Stimulated activated CD8-positive, alpha-beta memory T cell treated with anti-CD3 and anti-CD28 coated beads, Interleukin-12 subunit alpha, Interleukin-12 subunit beta, amount 100 ng/mL, for 4 hours (primary cell): ENCODE measurements around the gene USP3.

Experiments
- DNase-seq: peaks from one replicate; pipeline ENCODE4 v3.0.0-alpha.2; 2020; ENCODE audit warnings: low read depth

USP3 gene

DNA sequence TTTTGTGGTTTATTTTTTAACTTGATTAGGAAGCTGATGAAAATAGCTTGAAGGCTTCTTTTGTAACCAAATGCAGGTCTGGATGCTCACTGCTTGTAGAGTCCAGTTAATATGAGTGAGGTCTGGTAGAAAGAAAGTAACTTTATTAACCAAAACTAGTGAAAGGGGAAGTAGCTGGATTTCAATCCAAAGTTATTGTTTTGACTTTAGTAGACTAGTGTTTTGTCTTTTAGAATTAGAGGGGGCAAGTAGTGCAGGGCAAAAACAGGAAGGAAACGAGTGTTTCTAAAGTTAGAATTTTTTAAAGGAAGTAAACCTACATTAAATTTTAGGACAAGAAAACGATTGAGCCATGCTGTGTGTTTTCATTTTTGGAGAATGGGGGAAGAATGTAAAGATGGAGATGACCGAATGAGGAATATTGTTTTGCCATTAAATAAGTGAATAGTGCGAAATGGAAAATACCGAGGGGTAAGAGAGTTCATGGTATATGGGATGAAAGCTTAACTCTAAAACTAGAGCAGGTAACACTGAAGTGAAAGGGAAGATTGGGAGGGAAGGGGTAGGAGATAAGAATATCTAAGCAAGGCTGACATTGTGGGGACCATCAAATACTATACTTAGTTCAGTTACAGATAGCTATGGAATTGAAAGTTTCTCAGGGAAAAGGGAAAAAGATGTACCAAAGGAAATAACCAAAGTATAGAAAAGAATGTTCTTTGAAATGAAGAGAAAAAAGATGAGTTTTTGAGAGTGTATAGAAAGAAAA lies 40.0 kb downstream of the USP3 start:
- DNase-seq: no peak

DNA sequence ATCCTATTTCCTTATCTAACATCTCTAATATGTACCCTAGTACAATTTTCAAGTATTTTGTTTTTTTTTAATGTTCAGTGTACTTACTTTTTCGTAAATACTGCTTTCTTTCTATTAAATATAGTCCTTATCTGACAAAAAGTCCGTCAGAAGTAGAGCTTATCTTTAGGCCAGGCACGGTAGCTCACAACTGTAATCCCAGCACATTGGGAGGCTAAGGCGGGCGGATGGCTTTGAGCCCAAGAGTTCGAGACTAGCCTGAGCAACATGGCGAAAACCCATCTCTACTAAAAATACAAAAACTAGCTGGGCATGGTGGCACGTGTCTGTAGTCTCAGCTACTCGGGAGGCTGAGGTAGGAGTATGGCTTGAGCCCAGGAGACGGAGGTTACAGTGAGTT lies 41.1 kb downstream of the USP3 start:
- DNase-seq: no peak

DNA sequence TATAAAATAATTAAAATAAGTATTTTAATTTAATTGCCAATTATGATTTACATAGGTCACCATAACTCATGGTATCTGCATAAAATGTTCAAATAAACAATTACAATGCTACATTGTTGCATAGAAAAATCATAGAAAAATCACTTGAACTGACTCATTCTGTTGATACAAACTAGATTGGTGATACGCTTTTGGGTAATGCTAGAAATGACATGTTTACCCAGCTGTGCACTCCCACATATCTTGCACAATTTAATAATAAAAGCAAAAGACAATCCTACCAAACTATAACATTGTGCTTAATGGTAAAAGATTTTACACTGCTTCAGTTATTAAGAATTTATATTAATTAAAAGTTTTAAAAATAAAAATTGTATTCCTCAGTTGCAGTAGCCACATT lies 47.0 kb downstream of the USP3 start:
- no peak for DNase-seq

DNA sequence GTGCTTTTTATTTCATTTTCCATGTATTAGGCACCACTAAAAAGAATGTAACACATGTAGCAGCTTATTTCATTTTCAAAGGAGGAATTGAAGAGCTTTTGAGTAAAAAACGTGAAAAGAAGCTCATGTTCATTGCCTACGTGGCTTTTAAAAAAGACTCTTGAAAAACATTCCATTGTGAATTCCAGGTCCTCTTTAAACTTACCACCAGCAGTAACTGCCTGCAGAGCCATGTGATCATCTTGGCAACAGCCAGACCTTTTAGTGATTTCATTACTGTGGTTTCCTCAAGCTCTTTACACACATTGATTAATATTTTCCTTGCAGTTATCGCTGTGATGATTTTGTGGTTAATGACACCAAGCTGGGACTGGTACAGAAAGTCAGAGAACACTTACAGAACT lies 49.0 kb downstream of the USP3 start:
- DNase-seq: no peak

DNA sequence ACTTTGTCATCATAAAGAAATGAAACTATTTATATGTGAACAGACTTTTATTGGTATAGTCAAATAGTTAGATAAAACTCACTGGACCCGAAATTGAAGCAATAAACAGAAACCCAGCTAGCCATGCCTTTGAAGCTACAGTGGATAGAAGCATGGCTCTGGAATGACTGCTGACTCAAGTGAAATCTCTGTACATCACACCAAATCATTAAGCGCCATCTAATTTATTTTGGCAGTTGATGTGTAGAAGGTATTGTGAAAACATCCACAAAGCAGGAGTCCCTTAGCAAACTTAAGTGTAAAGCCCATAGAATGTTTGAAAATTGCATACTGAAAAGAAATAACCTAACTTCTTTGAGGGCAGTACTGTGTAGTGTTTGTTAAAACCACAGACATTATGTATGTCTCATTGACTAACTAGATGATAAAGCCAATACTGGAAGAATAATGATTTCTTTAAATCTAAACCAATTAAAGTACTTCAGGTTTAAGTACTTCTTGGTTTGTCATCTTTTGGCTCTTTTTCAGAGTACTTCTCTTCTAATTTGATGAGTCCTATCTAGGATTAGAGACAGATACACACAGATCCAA lies 50.0 kb downstream of the USP3 start:
- DNase-seq: no peak

DNA sequence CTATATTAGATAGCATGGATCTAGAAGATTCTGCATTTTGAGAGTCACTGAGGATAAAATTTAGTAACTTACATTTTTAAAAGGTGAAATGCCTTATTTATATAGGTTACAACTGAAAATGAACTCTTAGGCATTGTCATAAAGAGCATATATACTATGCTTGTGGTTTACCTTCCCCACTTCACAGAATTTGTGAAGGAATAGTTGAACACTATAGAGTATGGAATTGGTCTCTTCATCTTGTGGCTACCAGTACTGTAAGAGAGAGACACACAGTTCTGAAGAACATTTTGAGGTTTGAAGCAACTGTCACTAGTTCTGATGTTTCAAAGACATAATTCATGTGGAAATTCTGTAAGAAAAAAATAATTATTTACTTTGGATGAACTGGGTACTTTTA lies 51.1 kb downstream of the USP3 start:
- no peak for DNase-seq

DNA sequence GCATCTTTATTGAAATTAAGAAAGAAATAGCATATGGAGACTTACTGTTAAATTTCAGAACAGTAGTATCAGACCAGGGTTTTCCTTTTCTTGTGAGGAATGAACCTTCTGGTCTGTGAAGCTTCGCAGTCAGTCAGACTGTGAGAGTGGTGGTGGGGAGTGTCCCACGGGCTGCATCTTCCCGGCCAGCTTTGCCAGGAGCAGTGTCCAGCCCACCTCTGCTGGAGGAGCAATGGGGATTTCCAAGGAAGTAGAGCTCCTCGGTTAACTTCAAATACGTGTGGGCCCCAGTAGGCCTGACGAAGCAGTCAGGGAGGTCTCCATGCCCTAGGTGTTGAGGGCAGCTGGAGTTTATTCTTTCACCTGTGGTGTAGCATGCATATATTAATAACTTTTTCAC lies 51.9 kb downstream of the USP3 start:
- no peak for DNase-seq

DNA sequence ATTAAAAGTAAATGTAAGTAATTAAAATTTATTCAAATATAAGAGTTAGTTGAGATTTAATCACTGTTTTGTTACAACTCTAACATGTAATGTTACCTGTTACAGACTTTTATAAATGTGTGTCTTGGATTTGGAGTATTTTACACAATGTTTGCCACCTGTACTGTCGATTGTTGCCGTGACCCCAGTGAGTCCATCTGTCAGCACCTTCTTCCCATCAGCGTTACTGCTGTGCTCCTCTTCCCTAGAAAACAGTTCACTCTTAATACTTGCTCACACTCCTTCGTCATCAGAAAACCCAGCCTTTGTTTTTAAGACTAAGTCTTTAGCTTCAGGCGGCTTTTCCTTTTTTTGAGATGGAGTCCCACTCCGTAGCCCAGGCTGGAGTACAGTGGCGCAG lies 52.3 kb downstream of the USP3 start:
- DNase-seq: no peak

DNA sequence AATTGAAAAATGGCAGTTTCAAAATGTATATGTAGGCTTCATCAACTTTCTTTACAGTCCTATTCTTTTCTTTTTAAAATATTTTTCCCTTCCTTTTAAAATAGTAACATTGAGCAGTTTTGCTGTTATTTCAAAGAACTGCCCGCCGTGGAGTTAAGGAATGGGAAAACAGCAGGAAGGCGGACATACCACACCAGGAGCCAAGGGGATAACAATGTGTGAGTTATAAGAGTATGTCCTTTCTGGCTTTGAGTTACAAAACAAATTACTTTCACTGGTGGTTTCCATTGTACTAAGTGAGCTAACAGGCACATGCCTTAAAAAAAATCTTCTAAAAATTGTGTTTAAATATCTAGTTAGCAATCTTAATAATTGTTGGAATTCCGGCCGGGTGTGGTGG lies 55.4 kb downstream of the USP3 start:
- no peak for DNase-seq

DNA sequence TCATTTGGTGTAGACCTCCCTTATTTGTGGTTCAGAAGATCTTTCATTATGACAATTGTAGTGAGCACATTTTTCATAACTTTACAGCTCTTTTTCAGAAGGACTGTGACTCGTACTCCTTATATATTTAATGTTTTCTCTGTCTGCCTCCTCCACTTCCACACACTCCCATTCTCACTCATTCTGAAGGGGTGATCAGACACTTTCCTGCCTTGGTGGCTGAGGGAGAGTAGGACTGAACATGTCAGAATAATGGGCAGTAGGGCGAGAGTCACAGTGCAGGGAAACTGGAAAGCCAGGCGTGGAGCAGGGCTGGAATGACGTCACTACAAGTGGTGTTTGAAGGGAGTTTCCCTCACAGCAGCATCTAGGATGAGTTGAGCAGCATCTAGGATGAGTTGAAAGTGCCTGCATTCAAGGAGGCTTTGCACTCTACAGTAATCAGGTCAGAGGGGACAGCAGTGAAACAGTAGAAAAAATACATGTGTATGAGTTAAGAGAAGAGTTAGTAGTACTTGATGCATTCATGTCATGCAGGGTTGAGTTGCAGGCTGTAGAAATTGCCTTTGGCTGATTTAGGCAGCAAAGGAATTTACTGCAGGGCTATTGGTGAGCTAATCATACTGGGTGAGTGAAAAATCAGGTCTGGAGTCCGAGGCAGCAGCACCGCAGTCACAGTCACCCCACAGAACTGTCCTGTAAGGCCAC lies 56.5 kb downstream of the USP3 start:
- DNase-seq: no peak

DNA sequence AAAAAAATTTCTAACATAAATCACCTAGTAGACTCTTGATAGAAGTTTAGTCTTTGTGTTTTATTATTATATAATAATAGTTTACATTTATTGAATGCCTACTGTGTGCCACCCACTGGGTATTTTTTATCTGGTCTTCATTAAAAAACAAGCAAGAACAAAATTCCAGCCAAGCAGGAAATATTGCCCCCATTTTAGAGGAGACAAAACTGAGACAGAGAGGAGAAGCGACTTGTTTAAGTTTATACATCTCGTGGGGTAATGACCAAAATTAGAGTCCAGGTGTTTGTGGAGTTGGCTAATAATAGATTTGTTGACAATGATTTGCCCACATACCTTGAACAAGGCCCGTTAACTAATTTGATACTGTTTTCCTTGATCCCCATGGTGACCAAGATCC lies 59.7 kb downstream of the USP3 start:
- no peak for DNase-seq

DNA sequence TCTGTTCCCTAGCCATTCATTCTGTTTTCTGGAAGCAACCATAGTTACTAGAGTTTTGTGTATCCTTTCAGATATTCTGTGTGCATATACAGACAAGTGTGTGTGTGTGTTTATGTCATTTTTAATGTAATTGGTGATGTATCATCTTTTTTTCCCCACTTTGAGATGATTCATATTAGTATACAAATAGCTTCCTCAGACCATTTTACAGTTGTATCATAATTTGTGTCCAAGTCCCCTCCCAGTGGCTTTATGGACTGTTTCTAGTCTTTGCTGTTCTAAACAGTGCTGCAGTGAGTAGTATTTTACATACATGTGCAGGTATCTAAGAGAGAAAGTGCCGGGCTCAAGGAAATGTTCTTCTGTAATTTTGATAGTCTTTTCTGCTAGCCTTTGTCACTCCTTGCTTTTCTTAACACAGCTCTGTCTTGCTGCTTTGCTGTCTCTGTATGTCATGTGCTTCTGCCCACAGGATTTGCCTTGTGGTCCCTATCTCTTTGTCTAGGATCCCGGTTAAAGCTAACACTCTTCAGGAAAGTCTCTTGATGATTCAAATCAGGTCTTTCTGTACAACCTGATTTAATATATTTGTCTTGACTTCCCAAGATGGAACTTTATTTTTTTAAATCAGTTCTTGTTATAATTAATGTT lies 61.3 kb downstream of the USP3 start:
- no peak for DNase-seq

DNA sequence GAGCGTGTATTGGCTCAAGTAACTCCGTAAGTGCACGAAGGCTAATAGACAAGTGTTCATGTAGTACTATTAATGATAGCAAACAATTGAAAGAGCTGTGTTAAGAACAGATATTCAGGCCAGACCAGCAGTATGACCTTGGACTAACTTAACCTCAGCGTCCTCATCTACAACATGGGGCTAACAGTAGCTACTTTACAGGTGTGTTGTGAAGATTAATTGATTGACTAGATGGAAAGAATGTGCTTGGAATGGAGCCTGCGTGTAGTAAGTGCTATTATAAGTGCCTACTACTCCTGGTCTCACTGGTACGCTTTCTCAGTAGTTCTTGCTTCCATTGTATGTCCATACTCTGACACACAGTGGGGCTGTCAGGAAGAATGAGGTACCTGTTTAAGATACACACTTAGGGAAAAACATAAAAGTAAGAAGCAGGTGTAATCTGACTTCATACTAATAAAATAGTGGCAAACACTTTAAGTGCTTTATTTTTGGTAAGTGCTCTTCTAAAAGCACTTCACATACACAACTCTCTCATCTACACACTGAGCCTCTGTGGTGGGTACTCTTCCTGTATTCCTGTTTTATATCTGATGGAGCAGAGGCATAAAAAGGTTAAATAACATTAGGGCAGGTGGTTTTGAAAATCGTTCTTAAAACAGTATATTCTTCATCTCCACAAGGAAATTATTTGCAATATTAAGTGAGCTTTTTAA lies 68.5 kb downstream of the USP3 start:
- DNase-seq: no peak

DNA sequence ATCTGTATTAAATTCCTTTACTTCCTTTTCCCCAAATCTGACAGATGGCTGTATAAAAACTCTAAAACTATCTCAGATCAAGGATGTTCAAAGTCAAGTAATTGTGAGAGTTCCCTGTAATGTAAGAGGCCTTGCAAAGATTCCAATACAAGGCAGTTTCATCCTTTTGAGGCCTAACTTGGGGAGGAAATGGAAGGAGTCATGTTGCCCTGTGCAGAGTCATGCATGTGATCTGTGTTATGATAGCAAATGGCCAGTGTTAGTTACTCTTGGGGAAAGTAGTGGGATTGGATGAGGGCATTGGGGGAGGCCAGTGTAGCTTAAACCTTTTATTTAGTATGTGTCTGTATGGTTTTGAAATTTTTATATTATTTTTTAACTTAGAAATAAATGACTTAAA lies 69.1 kb downstream of the USP3 start:
- no peak for DNase-seq

DNA sequence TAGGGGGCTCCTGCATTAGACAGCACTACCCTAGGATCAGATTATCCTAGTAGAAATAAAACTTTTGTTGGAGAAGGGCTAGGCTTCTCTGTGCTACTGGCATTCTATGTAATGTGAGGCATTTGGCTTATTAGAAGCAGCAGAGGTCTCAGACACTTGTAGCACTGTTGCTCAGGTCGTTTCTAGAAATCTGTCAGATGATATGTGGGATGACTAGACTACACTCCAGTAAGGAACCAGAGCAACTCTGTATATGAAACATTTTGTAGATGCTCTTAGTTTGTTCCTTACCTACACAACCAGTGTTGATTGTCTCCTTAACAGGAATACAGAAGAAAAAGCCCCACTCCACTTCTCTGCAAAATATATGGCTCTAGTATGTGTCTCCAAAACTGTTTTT lies 70.9 kb downstream of the USP3 start:
- DNase-seq: no peak

DNA sequence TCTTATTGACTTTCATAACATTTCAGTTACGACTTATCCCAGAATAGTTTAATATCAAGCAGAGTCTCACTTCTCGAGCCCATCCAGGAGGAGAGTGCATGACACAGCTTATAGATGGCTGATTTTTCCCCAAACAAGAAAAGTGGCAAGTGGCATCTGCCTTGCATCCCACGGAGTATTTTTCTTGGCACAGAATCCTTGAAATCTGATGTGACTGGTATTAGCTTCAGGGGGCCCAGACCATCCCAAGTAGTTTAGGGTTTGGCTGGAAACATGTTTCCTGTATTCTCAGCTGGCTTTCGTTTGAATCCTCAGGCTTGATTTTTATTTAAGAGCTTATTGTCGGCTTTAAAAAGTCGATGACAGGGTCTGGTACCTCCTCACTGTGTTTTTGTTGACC lies 72.0 kb downstream of the USP3 start:
- DNase-seq: no peak

DNA sequence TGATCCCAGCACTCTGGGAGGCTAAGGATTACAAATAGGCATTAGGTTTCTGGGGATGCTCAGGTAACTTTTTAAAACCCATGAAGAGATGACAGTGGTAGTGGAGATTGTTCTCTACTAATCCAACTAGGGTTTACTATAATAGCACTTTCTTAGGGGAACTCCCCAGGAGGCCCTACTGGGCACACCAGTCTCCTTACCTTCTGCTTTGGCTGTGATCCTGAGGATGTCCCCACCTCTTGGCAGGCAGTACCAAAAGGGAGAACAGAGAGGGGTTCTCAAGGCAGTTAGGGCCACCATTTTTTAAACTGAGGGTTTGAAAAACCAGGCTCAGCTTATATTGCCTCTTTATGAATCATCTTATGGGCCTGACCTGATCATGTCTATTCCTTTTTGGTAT lies 77.8 kb downstream of the USP3 start:
- DNase-seq: no peak

DNA sequence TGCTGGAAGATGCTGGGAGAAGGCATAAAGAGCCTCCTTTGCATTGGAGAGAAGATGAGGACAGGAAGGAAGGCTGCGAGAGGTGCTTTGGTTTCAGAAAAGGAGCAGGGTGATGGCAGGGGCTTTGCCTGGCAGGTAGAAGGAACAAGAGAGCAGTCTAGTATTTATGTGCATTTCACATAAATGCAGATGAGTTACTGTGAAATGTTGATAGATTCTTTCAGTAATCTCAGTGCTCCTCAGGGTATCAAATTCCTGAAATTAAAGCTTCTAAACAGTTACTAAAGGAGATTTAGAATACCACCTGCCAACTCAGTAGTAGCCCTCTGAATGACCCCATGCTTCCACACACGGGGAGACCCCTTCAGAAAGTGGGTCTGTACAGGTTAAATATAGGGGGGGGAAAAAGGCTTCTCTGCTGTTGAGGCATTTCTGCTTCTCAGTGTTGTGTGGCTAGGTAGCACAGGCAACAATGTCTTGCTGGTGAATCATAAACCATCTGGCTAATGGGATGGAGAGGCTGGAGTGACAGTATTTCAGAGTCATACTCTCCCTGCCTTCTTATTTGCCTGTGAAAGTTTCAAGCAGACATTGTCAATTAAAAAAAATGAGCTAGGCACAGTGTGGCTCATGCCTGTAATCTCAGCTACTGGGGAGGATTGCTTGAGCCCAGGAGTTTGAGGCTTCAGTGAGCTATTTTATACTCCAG lies 78.5 kb downstream of the USP3 start:
- DNase-seq: no peak

DNA sequence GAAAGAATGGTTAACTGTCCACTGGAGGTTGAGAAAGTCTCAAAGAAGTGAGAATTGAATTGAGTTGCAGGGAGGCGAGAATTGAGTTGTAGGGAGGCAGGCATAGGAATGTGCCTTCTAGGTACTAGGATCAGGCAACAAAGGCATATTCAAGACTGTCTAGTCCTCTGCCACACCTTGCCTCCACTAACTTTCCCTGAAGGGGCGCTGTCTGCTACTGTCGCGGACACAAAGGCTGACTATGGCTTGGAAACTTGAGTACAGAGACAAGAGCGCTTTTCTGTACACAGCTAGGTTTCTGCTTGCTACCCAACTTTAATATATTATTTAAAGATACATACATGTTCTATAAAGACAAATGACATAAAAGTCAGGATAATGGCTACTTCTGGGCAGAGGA lies 82.4 kb downstream of the USP3 start:
- DNase-seq: no peak

DNA sequence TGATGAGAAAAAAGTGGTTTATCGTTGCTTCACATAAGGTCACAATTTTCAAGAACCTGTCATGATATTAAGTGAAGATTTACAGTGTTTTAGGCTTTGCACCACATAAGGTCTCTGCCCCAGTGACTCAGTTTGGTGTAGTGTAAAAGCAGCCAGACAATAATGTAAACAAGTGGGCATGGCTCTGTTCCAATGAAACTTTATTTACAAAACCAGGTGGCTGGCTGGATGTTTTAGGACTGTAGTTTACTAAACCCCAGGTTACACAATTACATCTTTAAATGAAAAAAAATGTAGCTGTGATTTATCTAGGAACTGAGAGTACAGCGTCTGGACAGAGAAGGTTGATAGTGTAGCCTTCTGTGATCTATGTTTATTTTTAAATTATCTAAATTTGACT lies 83.1 kb downstream of the USP3 start:
- DNase-seq: no peak

DNA sequence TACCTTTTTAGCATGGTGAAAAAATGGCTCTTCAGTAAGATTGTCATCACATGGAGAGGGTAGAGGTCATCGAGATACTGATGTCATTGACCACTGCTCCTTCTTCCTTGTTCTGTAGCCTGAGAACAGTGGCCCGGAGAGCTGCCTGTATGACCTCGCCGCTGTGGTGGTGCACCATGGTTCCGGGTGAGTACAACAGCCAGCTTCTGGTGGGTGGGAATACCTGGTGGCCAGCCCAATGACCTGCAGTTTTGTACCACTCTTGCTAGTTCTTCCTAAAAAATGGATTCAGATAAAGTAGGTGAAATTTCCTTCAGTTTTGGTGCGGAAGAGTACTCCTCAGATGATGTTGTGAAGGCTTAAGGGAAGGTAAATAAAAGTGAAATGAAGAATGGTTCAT lies 84.4 kb downstream of the USP3 start:
- DNase-seq: no peak
